ENCODE measurements around the gene THTPA. TPM values are rescaled to one million over a fixed set of nuclear protein-coding genes. Genes with fewer than 3 reads are reported as not detected.

Gene THTPA
- total RNA-seq, 1 experiment from 2014 or later: 20.0 TPM

DNA sequence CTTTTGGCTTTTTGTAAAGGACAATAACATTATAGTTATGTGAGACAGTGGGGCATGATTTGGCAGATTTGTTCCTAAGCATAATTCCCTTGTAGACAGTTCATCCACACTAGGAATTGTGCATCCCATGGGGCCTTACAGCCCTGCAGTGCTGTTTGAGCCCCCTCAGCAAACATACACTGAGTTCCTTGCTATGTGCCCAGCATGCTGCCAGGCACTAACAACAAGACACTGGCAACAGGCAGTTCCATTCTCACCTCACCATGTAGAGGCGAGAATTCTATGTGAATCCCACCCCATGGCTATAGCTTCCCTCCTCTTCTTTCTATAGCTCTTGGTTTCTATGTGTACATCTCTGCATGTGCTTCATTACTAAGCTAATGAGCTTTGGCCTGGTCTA lies 1.9 kb downstream of the THTPA start (continued):
- TF ChIP-seq, protein P1, sequence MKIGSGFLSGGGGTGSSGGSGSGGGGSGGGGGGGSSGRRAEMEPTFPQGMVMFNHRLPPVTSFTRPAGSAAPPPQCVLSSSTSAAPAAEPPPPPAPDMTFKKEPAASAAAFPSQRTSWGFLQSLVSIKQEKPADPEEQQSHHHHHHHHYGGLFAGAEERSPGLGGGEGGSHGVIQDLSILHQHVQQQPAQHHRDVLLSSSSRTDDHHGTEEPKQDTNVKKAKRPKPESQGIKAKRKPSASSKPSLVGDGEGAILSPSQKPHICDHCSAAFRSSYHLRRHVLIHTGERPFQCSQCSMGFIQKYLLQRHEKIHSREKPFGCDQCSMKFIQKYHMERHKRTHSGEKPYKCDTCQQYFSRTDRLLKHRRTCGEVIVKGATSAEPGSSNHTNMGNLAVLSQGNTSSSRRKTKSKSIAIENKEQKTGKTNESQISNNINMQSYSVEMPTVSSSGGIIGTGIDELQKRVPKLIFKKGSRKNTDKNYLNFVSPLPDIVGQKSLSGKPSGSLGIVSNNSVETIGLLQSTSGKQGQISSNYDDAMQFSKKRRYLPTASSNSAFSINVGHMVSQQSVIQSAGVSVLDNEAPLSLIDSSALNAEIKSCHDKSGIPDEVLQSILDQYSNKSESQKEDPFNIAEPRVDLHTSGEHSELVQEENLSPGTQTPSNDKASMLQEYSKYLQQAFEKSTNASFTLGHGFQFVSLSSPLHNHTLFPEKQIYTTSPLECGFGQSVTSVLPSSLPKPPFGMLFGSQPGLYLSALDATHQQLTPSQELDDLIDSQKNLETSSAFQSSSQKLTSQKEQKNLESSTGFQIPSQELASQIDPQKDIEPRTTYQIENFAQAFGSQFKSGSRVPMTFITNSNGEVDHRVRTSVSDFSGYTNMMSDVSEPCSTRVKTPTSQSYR (CRISPR knock-in tag; IDR thresholded peaks at IDR 0.05): no peak
- TF ChIP-seq, protein P2, sequence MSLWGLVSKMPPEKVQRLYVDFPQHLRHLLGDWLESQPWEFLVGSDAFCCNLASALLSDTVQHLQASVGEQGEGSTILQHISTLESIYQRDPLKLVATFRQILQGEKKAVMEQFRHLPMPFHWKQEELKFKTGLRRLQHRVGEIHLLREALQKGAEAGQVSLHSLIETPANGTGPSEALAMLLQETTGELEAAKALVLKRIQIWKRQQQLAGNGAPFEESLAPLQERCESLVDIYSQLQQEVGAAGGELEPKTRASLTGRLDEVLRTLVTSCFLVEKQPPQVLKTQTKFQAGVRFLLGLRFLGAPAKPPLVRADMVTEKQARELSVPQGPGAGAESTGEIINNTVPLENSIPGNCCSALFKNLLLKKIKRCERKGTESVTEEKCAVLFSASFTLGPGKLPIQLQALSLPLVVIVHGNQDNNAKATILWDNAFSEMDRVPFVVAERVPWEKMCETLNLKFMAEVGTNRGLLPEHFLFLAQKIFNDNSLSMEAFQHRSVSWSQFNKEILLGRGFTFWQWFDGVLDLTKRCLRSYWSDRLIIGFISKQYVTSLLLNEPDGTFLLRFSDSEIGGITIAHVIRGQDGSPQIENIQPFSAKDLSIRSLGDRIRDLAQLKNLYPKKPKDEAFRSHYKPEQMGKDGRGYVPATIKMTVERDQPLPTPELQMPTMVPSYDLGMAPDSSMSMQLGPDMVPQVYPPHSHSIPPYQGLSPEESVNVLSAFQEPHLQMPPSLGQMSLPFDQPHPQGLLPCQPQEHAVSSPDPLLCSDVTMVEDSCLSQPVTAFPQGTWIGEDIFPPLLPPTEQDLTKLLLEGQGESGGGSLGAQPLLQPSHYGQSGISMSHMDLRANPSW (CRISPR knock-in tag; conservative IDR thresholded peaks at IDR 0.05; ENCODE audit: low read depth): no peak

DNA sequence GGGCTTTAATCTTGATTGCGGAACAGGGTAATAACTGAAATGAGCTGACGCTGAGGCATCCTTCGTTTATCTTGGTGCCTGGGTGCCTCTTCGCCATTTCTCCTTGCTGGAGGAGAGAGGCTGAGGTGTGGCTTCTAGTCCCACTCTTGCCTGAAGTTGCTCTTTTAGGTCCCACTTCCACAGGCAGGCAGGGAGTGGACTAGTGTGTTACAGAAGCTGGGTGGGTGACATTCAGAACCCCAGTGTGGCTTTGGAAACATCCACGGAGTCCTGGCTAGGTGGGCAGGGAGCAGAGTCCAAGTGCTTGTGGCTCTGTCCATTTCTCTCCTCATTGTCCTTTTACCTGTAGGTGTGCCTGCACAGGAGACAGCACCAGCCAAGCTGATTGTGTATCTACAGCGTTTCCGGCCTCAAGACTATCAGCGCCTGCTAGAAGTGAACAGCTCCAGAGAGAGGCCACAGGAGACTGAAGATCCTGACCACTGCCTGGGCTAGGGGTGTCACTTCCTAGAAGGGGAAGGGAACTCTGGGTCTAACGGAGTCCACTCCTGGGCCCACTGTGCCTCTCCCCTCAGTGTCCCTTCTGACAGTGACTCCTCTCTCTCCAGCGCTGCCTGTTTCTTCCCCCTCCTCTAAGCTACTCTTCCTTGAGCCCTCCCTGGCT lies 2.4 kb downstream of the THTPA start:
- no peaks in the 10 kb centered on the region; the same call in 1 of the 2 replicates for H3K27me3 Mint-ChIP-seq (ENCODE audit: low read depth)
- ATAC-seq (no peak), DNase-seq (ENCODE audit: low spot score) (no peak)
- peaks cover 48% of the 10 kb centered on the region for H3K4me1 Mint-ChIP-seq
- H3K36me3 Mint-ChIP-seq: peaks cover 25% of the 10 kb centered on the region
- ChIA-PET POLR2A (interaction anchor here (1.1 to 9.0 kb wide), 7 partner anchors 9 to 76 kb away, joined by 3 to 102 read pairs (median 6); partner anchors contain the start of gene AP1G2), CTCF (interaction anchor here (0.6 to 8.7 kb wide), 28 partner anchors 8 to 352 kb away, joined by 3 to 377 read pairs (median 6); partner anchors contain the start of genes CMTM5, JPH4, PABPN1 and PPP1R3E)
- no peak for TF ChIP-seq ZNF317 (CRISPR knock-in tag; IDR thresholded peaks at IDR 0.05; ENCODE audit: borderline replicate concordance, low read depth)
- TF ChIP-seq, protein P3, sequence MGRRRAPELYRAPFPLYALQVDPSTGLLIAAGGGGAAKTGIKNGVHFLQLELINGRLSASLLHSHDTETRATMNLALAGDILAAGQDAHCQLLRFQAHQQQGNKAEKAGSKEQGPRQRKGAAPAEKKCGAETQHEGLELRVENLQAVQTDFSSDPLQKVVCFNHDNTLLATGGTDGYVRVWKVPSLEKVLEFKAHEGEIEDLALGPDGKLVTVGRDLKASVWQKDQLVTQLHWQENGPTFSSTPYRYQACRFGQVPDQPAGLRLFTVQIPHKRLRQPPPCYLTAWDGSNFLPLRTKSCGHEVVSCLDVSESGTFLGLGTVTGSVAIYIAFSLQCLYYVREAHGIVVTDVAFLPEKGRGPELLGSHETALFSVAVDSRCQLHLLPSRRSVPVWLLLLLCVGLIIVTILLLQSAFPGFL (CRISPR knock-in tag; IDR thresholded peaks at IDR 0.05; ENCODE audit: borderline replicate concordance): no peak
- TF ChIP-seq NR3C1 (CRISPR knock-in tag; conservative IDR thresholded peaks at IDR 0.05; ENCODE audit: low read depth): no peak
- no peak for TF ChIP-seq ATF1 (CRISPR knock-in tag; IDR thresholded peaks at IDR 0.05)
- no peak for TF ChIP-seq ZNF232 (CRISPR knock-in tag; IDR thresholded peaks at IDR 0.05)
- no peak for TF ChIP-seq ZNF263 (CRISPR knock-in tag; IDR thresholded peaks at IDR 0.05; ENCODE audit: low read depth)
- TF ChIP-seq NFE2L1 (CRISPR knock-in tag; IDR thresholded peaks at IDR 0.05): no peak
- no peak for TF ChIP-seq E2F1 (CRISPR knock-in tag; IDR thresholded peaks at IDR 0.05)
- no peak for TF ChIP-seq KAT7 (CRISPR knock-in tag; IDR thresholded peaks at IDR 0.05; ENCODE audit: borderline replicate concordance)
- TF ChIP-seq, protein P4, sequence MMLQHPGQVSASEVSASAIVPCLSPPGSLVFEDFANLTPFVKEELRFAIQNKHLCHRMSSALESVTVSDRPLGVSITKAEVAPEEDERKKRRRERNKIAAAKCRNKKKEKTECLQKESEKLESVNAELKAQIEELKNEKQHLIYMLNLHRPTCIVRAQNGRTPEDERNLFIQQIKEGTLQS (CRISPR knock-in tag; conservative IDR thresholded peaks at IDR 0.05): no peak
- TF ChIP-seq ZNF671 (CRISPR knock-in tag; IDR thresholded peaks at IDR 0.05): no peak
- TF ChIP-seq USF2 (CRISPR knock-in tag; IDR thresholded peaks at IDR 0.05): no peak
- no peak for TF ChIP-seq GTF2I (CRISPR knock-in tag; conservative IDR thresholded peaks at IDR 0.05)
- no peak for TF ChIP-seq NFYB (CRISPR knock-in tag; conservative IDR thresholded peaks at IDR 0.05; ENCODE audit: low read depth)
- no peak for TF ChIP-seq SP1 (CRISPR knock-in tag; conservative IDR thresholded peaks at IDR 0.05)
- no peak for TF ChIP-seq PRRX2 (CRISPR knock-in tag; IDR thresholded peaks at IDR 0.05)
- TF ChIP-seq, protein P5, sequence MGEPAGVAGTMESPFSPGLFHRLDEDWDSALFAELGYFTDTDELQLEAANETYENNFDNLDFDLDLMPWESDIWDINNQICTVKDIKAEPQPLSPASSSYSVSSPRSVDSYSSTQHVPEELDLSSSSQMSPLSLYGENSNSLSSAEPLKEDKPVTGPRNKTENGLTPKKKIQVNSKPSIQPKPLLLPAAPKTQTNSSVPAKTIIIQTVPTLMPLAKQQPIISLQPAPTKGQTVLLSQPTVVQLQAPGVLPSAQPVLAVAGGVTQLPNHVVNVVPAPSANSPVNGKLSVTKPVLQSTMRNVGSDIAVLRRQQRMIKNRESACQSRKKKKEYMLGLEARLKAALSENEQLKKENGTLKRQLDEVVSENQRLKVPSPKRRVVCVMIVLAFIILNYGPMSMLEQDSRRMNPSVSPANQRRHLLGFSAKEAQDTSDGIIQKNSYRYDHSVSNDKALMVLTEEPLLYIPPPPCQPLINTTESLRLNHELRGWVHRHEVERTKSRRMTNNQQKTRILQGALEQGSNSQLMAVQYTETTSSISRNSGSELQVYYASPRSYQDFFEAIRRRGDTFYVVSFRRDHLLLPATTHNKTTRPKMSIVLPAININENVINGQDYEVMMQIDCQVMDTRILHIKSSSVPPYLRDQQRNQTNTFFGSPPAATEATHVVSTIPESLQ (CRISPR knock-in tag; IDR thresholded peaks at IDR 0.05): no peak
- H3K27ac Mint-ChIP-seq: peak overlapping the region; percentile 79
- no peaks in the 10 kb centered on the region for H3K9me3 Mint-ChIP-seq
- no peak overlapping the region; the same call in 1 of the 2 replicates for H3K4me3 Mint-ChIP-seq
